Measurements from ENCODE around the gene SLK.
A peak's percentile ranks its signal among the peaks of the same experiment; 100 is the strongest.

SLK gene

GRCh38 chr10:103966671-103967447 is at the start of gene SLK:
Gene SLK (plus strand): TSS chr10:103967140. CDS start chr10:103967746, 606 bp downstream.
- no peak for DNase-seq (ENCODE audit: low read depth, low spot score)

GRCh38 chr10:103917302-103918052 is 49.5 kb upstream of the SLK start:
- H3K27ac ChIP-seq, result peak overlapping the region; percentile 88
- DNase-seq (ENCODE audit: low read depth, low spot score), result no peak

More at GRCh38 chr10:103966671-103967447, at the start of gene SLK:
- peak within 1 kb of the TSS; percentile 79 for H3K27ac ChIP-seq

- DNase-seq (ENCODE audit: low read depth, low spot score), result peak; percentile 79
- peak within 1 kb of the TSS; percentile 88 for H3K27ac ChIP-seq
These were observed 48.7 kb upstream of the SLK start, which contains the start of gene STN1 for GRCh38 chr10:103918053-103918846. Gene STN1 (minus strand): TSS chr10:103918184. CDS start chr10:103917594, 590 bp downstream.

- peak overlapping the region; percentile 88 for H3K27ac ChIP-seq
- DNase-seq (ENCODE audit: low read depth, low spot score), result no peak
These were observed 47.3 kb upstream of the SLK start for GRCh38 chr10:103919648-103920025.

GRCh38 chr10:103921248-103921647 is 45.7 kb upstream of the SLK start:
- DNase-seq (ENCODE audit: low read depth, low spot score), result no peak

GRCh38 chr10:103921750-103922195 is 45.2 kb upstream of the SLK start:
- no peak for DNase-seq (ENCODE audit: low read depth, low spot score)
- peak overlapping the region; percentile 88 for H3K27ac ChIP-seq

More at GRCh38 chr10:103921248-103921647, 45.7 kb upstream of the SLK start:
- H3K27ac ChIP-seq, result peak overlapping the region; percentile 88

- no peak for DNase-seq (ENCODE audit: low read depth, low spot score)
- peak overlapping the region; percentile 72 for H3K27ac ChIP-seq
These were observed 44.3 kb upstream of the SLK start for GRCh38 chr10:103922659-103923058.

- no peak for DNase-seq (ENCODE audit: low read depth, low spot score)
- peak overlapping the region; percentile 72 for H3K27ac ChIP-seq
These were observed 43.4 kb upstream of the SLK start for GRCh38 chr10:103923502-103923901.

GRCh38 chr10:103925591-103925990 is 41.3 kb upstream of the SLK start:
- no peak for DNase-seq (ENCODE audit: low read depth, low spot score)
- no peak overlapping the region for H3K27ac ChIP-seq

GRCh38 chr10:103926722-103927319 is 40.1 kb upstream of the SLK start:
- no peak overlapping the region for H3K27ac ChIP-seq
- no peak for DNase-seq (ENCODE audit: low read depth, low spot score)

GRCh38 chr10:103928784-103929183 is 38.2 kb upstream of the SLK start:
- DNase-seq (ENCODE audit: low read depth, low spot score), result no peak
- no peak overlapping the region for H3K27ac ChIP-seq

- DNase-seq (ENCODE audit: low read depth, low spot score), result no peak
- H3K27ac ChIP-seq, result no peak overlapping the region
These were observed 37.5 kb upstream of the SLK start for GRCh38 chr10:103929381-103929921.

GRCh38 chr10:103930449-103930848 is 36.5 kb upstream of the SLK start:
- DNase-seq (ENCODE audit: low read depth, low spot score), result no peak
- no peak overlapping the region for H3K27ac ChIP-seq

- no peak overlapping the region for H3K27ac ChIP-seq
- no peak for DNase-seq (ENCODE audit: low read depth, low spot score)
These were observed 36.1 kb upstream of the SLK start for GRCh38 chr10:103930881-103931280.

GRCh38 chr10:103931603-103932002 is 35.3 kb upstream of the SLK start:
- H3K27ac ChIP-seq, result no peak overlapping the region
- DNase-seq (ENCODE audit: low read depth, low spot score), result no peak

GRCh38 chr10:103932271-103932670 is 34.7 kb upstream of the SLK start:
- DNase-seq (ENCODE audit: low read depth, low spot score), result no peak
- no peak overlapping the region for H3K27ac ChIP-seq

- DNase-seq (ENCODE audit: low read depth, low spot score), result no peak
- no peak overlapping the region for H3K27ac ChIP-seq
These were observed 34.0 kb upstream of the SLK start for GRCh38 chr10:103932971-103933370.

GRCh38 chr10:103933557-103934121 is 33.3 kb upstream of the SLK start:
- H3K27ac ChIP-seq, result no peak overlapping the region
- no peak for DNase-seq (ENCODE audit: low read depth, low spot score)

- no peak for DNase-seq (ENCODE audit: low read depth, low spot score)
- H3K27ac ChIP-seq, result no peak overlapping the region
These were observed 32.6 kb upstream of the SLK start for GRCh38 chr10:103934308-103934707.
